HepG2 (cell line): ENCODE measurements around the gene LIN28A. TPM values are rescaled to one million over a fixed set of nuclear protein-coding genes. Genes with fewer than 3 reads are reported as not detected.

ENCODE experiments used
- ARNT ChIP-seq: fragments of 450-650 bp; IDR thresholded peaks from 2 replicates; pipeline ENCODE4 v1.6.1; 2017
- ATM ChIP-seq: fragments of 450-650 bp; IDR thresholded peaks from 2 replicates; pipeline ENCODE4 v1.7.1; 2017; ENCODE audit warnings: mild to moderate bottlenecking, borderline replicate concordance
- CEBPG ChIP-seq: IDR thresholded peaks from 2 replicates; pipeline ENCODE4 v1.6.1; 2016
- ELK4 ChIP-seq: sonication (generic); formaldehyde crosslinking; IDR thresholded peaks from 2 replicates; pipeline ENCODE4 v1.9.0; 2021; ENCODE audit warnings: missing genetic modification reagents, borderline replicate concordance
- HIC2 ChIP-seq: sonication (generic); formaldehyde crosslinking; IDR thresholded peaks from 2 replicates; pipeline ENCODE4 v1.9.0; 2022; ENCODE audit warnings: low read depth, missing genetic modification reagents
- HNF1A ChIP-seq, 2 experiments: sonication (generic) in 1 of 2; formaldehyde crosslinking in 1 of 2; IDR thresholded peaks; 2 replicates each; pipeline versions ENCODE4 v1.4.0 to v1.6.1; 2016 to 2020; ENCODE audit warnings: borderline replicate concordance in 1 of 2, low read depth in 1 of 2, mild to moderate bottlenecking in 1 of 2, missing genetic modification reagents in 1 of 2
- KDM1A ChIP-seq: IDR thresholded peaks from 2 replicates; pipeline ENCODE4 v1.6.1; 2016; ENCODE audit warnings: missing compliant biosample characterization
- KLF13 ChIP-seq: sonication (generic); formaldehyde crosslinking; IDR thresholded peaks from 2 replicates; pipeline ENCODE4 v1.4.0; 2020; ENCODE audit warnings: mild to moderate bottlenecking, missing genetic modification reagents
- KLF15 ChIP-seq: sonication (generic); formaldehyde crosslinking; IDR thresholded peaks from 2 replicates; pipeline ENCODE4 v1.8.1; 2023; ENCODE audit warnings: borderline replicate concordance, mild to moderate bottlenecking, inconsistent platforms, missing genetic modification reagents, mixed read lengths
- MAFF ChIP-seq: IDR thresholded peaks from 2 replicates; pipeline ENCODE4 v1.6.1; 2011; ENCODE audit warnings: low read depth, low read length, improper control_type of control experiment
- MNT ChIP-seq: fragments of 450-650 bp; IDR thresholded peaks from 2 replicates; pipeline ENCODE4 v1.6.1; 2016
- NFYC ChIP-seq: IDR thresholded peaks from 2 replicates; pipeline ENCODE4 v1.6.1; 2016; ENCODE audit warnings: missing genetic modification reagents, missing compliant biosample characterization
- SALL1 ChIP-seq: sonication (generic); formaldehyde crosslinking; IDR thresholded peaks from 2 replicates; pipeline ENCODE4 v1.8.0; 2022; ENCODE audit warnings: mild to moderate bottlenecking, missing genetic modification reagents
- SNAPC2 ChIP-seq: sonication (generic); formaldehyde crosslinking; IDR thresholded peaks from 2 replicates; pipeline ENCODE4 v1.8.1; 2022; ENCODE audit warnings: mild to moderate bottlenecking, missing genetic modification reagents
- ZFAT ChIP-seq: sonication (generic); formaldehyde crosslinking; conservative IDR thresholded peaks from 2 replicates; pipeline ENCODE4 v1.8.1; 2023; ENCODE audit warnings: missing genetic modification reagents, inconsistent platforms
- ZFP90 ChIP-seq: sonication (generic); formaldehyde crosslinking; IDR thresholded peaks from 2 replicates; pipeline ENCODE4 v1.8.0; 2022; ENCODE audit warnings: missing genetic modification reagents, mild to moderate bottlenecking, inconsistent platforms, borderline replicate concordance
- ZNF138 ChIP-seq: sonication (generic); formaldehyde crosslinking; IDR thresholded peaks from 2 replicates; pipeline ENCODE4 v1.5.0; 2020; ENCODE audit warnings: mild to moderate bottlenecking, low read depth, missing genetic modification reagents
- ZNF160 ChIP-seq: sonication (generic); formaldehyde crosslinking; IDR thresholded peaks from 2 replicates; pipeline ENCODE4 v1.8.0; 2022; ENCODE audit warnings: mild to moderate bottlenecking, inconsistent platforms, missing genetic modification reagents
- ZNF180 ChIP-seq: sonication (generic); formaldehyde crosslinking; IDR thresholded peaks from 2 replicates; pipeline ENCODE4 v1.4.0; 2020; ENCODE audit warnings: low read depth, missing genetic modification reagents, borderline replicate concordance
- ZNF224 ChIP-seq: sonication (generic); formaldehyde crosslinking; IDR thresholded peaks from 2 replicates; pipeline ENCODE4 v1.5.0; 2020; ENCODE audit warnings: mild to moderate bottlenecking, missing genetic modification reagents
- ZNF761 ChIP-seq: sonication (generic); formaldehyde crosslinking; conservative IDR thresholded peaks from 2 replicates; pipeline ENCODE4 v1.4.0; 2020; ENCODE audit warnings: mild to moderate bottlenecking, missing genetic modification reagents
- polyA plus RNA-seq, 8 experiments: library from polyadenylated mRNA; depleted of rRNA in 3 of 8; stranded (reverse) in 7 of 8; unstranded in 1 of 8; fragments of >200 nt; fragmentation: Illumina TruSeq in 4 of 8; extraction: Trizol in 4 of 8; gene quantifications; 2 replicates each; pipeline versions ENCODE4 v1.2.1 to v1.2.3, GENCODE V29; 2011 to 2016; ENCODE audit warnings: low read depth in 4 of 8, missing spikeins in 1 of 8, mixed read lengths in 1 of 8; ENCODE audit not compliant: insufficient read depth in 1 of 8
- total RNA-seq, 5 experiments: library from RNA; depleted of rRNA; stranded (reverse); fragments of >200 nt; fragmentation: Illumina TruSeq; extraction: Trizol; gene quantifications; 2 replicates each; pipeline ENCODE4 v1.2.3, GENCODE V29; 2016; ENCODE audit warnings: low read depth in 1 of 5

The LIN28A gene
- total and polyA plus RNA-seq, 2 of the 13 experiments (the other 11 are each of a cell fraction or from before 2014, with no cell fraction given), result not detected

GRCh38 chr1:26408604-26409003, 2.0 kb upstream of the LIN28A start (continued):
- no peak for TF ChIP-seq HNF1A (IDR thresholded peaks at IDR 0.05; ENCODE audit: low read depth)
- TF ChIP-seq HNF1A (CRISPR knock-in tag; IDR thresholded peaks at IDR 0.05; ENCODE audit: borderline replicate concordance), result peak; percentile 90
- TF ChIP-seq SNAPC2 (CRISPR knock-in tag), result peak; percentile 99
- peak; percentile 100 for TF ChIP-seq ZFP90 (CRISPR knock-in tag)
- TF ChIP-seq ZNF224 (CRISPR knock-in tag), result peak; percentile 100
- peak; percentile 98 for TF ChIP-seq KDM1A (CRISPR knock-in tag)
- TF ChIP-seq MNT, result peak; percentile 55
- peak; percentile 82 for TF ChIP-seq CEBPG
- TF ChIP-seq ELK4 (CRISPR knock-in tag), result peak; percentile 99; the same call in 1 of the 2 replicates
- TF ChIP-seq ARNT, result no peak
- TF ChIP-seq KLF15 (CRISPR knock-in tag), result peak; percentile 100
- TF ChIP-seq MAFF, result no peak
- TF ChIP-seq NFYC (CRISPR knock-in tag), result peak; percentile 76
- peak; percentile 100 for TF ChIP-seq ZNF160 (CRISPR knock-in tag)
- peak; percentile 100 for TF ChIP-seq SALL1 (CRISPR knock-in tag)
- peak; percentile 99 for TF ChIP-seq ZNF761 (CRISPR knock-in tag)
- peak; percentile 100 for TF ChIP-seq ZNF138
- TF ChIP-seq ZFAT, result peak; percentile 98
- TF ChIP-seq ATM, result no peak
- peak; percentile 99; the same call in 1 of the 2 replicates for TF ChIP-seq ZNF180 (CRISPR knock-in tag)
- TF ChIP-seq KLF13 (CRISPR knock-in tag), result peak; percentile 100
- TF ChIP-seq HIC2, result peak; percentile 90
